NCI-H748 (cell line): ENCODE results near the gene CA7.
A peak's percentile ranks its signal among the peaks of the same experiment; 100 is the strongest.
"Not testable (repeated sequence)": the region's sequence is repeated elsewhere in the genome, so short reads cannot be mapped to it uniquely, and the experiment has no call there.

Experiments
- DNase-seq: peaks from one replicate; lab custom pipeline; 2025; ENCODE audit not compliant: unreplicated experiment; lab: John Stamatoyannopoulos, UW

CA7 gene

GRCh38 chr16:66895999-66896398 is 51.8 kb downstream of the CA7 start:
- DNase-seq: no peak

GRCh38 chr16:66896682-66897081 is 52.5 kb downstream of the CA7 start:
- DNase-seq: not testable (repeated sequence)

GRCh38 chr16:66898207-66898606 is 54.0 kb downstream of the CA7 start:
- no peak for DNase-seq

- DNase-seq: no peak
These were observed 54.7 kb downstream of the CA7 start for GRCh38 chr16:66898933-66899309.

- DNase-seq: no peak
These were observed 55.2 kb downstream of the CA7 start for GRCh38 chr16:66899310-66899944.

- DNase-seq: peak; percentile 14
These were observed 55.9 kb downstream of the CA7 start for GRCh38 chr16:66899945-66900710.

- no peak for DNase-seq
These were observed 56.7 kb downstream of the CA7 start for GRCh38 chr16:66900721-66901441.

- DNase-seq: no peak
These were observed 57.4 kb downstream of the CA7 start for GRCh38 chr16:66901626-66902025.

- no peak for DNase-seq
These were observed 58.7 kb downstream of the CA7 start for GRCh38 chr16:66902648-66903543.
